Esophagus muscularis mucosa (tissue), 4 donors: ENCODE measurements around the gene SLC2A5. TPM values are rescaled to one million over a fixed set of nuclear protein-coding genes. Genes with fewer than 3 reads are reported as not detected.
"Not testable (repeated sequence)": the region's sequence is repeated elsewhere in the genome, so short reads cannot be mapped to it uniquely, and the experiment has no call there.

ENCODE experiments used
- DNase-seq: peaks from one replicate; pipeline ENCODE4 v3.0.0-alpha.2; 2017; ENCODE audit errors: extremely low spot score
- H3K27ac ChIP-seq, 4 donors: fragments of 200-600 bp; sonication (generic); replicated peaks in 1 of 4; 1 replicate in 3 of 4; 2 replicates in 1 of 4; pipeline ENCODE4 v1.5.1; 2016 to 2019; ENCODE audit warnings: mild to moderate bottlenecking in 1 of 4
- H3K27me3 ChIP-seq, 4 donors: fragments of 200-600 bp; sonication (generic); one replicate each; pipeline versions ENCODE4 v1.5.1 to v1.6.0; 2016 to 2019
- H3K36me3 ChIP-seq, 4 donors: fragments of 200-600 bp; sonication (generic); one replicate each; pipeline ENCODE4 v1.5.1; 2016 to 2019
- H3K4me1 ChIP-seq, 4 donors: fragments of 200-600 bp; sonication (generic); one replicate each; pipeline ENCODE4 v1.5.1; 2016 to 2019
- H3K4me3 ChIP-seq, 4 donors: fragments of 200-600 bp; sonication (generic); 1 replicate in 2 of 4; 2 replicates in 2 of 4; pipeline ENCODE4 v1.5.1; 2016 to 2019; ENCODE audit warnings: mild to moderate bottlenecking in 4 of 4, moderate library complexity in 1 of 4
- H3K9me3 ChIP-seq, 4 donors: fragments of 200-600 bp; sonication (generic); 1 replicate in 3 of 4; 2 replicates in 1 of 4; pipeline ENCODE4 v1.5.1; 2016 to 2019
- CTCF ChIP-seq, 3 experiments: fragments of 200-600 bp in 2 of 3; fragments of 450-650 bp in 1 of 3; sonication (generic) in 2 of 3; IDR thresholded peaks; one replicate each; pipeline ENCODE4 v1.5.1; 2017 to 2019; ENCODE audit warnings: antibody characterized with exemption in 3 of 3, mild to moderate bottlenecking in 2 of 3, moderate library complexity in 1 of 3
- EP300 ChIP-seq: sonication (generic); formaldehyde crosslinking; IDR thresholded peaks from one replicate; pipeline ENCODE4 v1.6.1; 2017; ENCODE audit warnings: antibody characterized with exemption
- POLR2A ChIP-seq: fragments of 450-650 bp; IDR thresholded peaks from one replicate; pipeline ENCODE4 v1.6.1; 2017; ENCODE audit warnings: antibody characterized with exemption, moderate library complexity, mild to moderate bottlenecking, low read depth
- POLR2AphosphoS5 ChIP-seq, 2 donors: sonication (generic); formaldehyde crosslinking; IDR thresholded peaks; one replicate each; pipeline ENCODE4 v1.6.1; 2017; ENCODE audit warnings: antibody characterized with exemption in 2 of 2
- WGBS: methylation state at CpG from one replicate; pipeline ENCODE4 v1.1.5; 2018; 5-methylcytosine and 5-hydroxymethylcytosine counted together
- intact Hi-C: fragments of 100-400 bp; cut with DNase I; formaldehyde crosslinking; loops from one replicate; pipeline ENCODE4 v1.15.1; 2023
- total RNA-seq, 4 donors: library from RNA; depleted of rRNA; stranded (reverse); fragments of >200 nt; gene quantifications; one replicate each; pipeline versions ENCODE4 v1.1.0 to v1.2.1, GENCODE V29; 2016

SLC2A5 gene
- total RNA-seq, 4 donors from 2014 or later = 0.06 to 2.0 (median 0.57) TPM; not detected in 1

DNA sequence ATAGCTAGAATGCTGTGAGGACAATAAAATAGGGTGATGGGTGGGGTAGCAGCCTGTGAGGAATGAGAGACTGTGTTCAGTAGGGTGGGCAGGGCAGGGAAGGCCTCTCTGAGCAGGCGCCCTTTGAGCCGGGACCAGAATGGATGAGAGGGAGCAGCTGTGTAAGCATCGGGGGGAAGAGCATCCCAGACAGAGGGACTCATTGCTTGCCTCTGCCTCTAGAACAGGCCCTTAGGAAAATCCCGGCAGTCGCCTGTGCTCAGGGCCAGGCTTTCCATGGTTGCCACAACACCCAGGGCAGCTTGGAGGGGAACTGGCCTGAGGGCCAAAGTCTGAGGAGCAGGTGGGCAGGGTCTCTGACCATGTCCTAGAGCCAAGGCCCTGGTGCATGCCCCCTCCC lies 44.0 kb downstream of the SLC2A5 start:
- intact Hi-C loops = no loop called here
- H3K4me3 ChIP-seq = no peak overlapping the region
- TF ChIP-seq POLR2AphosphoS5 (IDR thresholded peaks at IDR 0.05) (no peak), POLR2A (no peak), CTCF (IDR thresholded peaks at IDR 0.05) (no peak), EP300 (no peak)
- no peaks in the 10 kb centered on the region for H3K36me3 ChIP-seq
- H3K9me3 ChIP-seq = no peaks in the 10 kb centered on the region
- H3K27me3 ChIP-seq = no peaks in the 10 kb centered on the region
- H3K4me1 ChIP-seq = peaks cover 0 to 5% (median 1%) of the 10 kb centered on the region in 4 donors
- no peak overlapping the region for H3K27ac ChIP-seq
- 89% methylated on average over 2 of the region's 5 CpGs for WGBS
- no peak for DNase-seq

- Histone ChIP-seq H3K4me1 (peaks cover 0 to 3% (median under 1%) of the 10 kb centered on the region in 4 donors), H3K27ac (no peak overlapping the region), H3K27me3 (no peaks in the 10 kb centered on the region), H3K9me3 (no peaks in the 10 kb centered on the region), H3K36me3 (no peaks in the 10 kb centered on the region), H3K4me3 (no peak overlapping the region)
- 98% methylated on average over 11 of the region's 20 CpGs for WGBS
- intact Hi-C loops = no loop called here
- TF ChIP-seq EP300 = no peak
- TF ChIP-seq CTCF (IDR thresholded peaks at IDR 0.05) = no peak
- no peak for TF ChIP-seq POLR2A
- no peak for TF ChIP-seq POLR2AphosphoS5 (IDR thresholded peaks at IDR 0.05)
- no peak for DNase-seq
Observed at GRCh38 chr1:9024837-9025236, 44.6 kb downstream of the SLC2A5 start.

GRCh38 chr1:9022773-9023172 lies 46.7 kb downstream of the SLC2A5 start:
- Histone ChIP-seq H3K9me3 (no peaks in the 10 kb centered on the region), H3K36me3 (no peaks in the 10 kb centered on the region), H3K4me3 (no peak overlapping the region), H3K27me3 (no peaks in the 10 kb centered on the region), H3K27ac (no peak overlapping the region), H3K4me1 (peaks cover 0 to 3% (median 0%) of the 10 kb centered on the region in 4 donors)
- 96% methylated on average over 10 of the region's 10 CpGs for WGBS
- DNase-seq = no peak
- TF ChIP-seq EP300 = no peak
- TF ChIP-seq POLR2AphosphoS5 (IDR thresholded peaks at IDR 0.05) = no peak
- no peak for TF ChIP-seq CTCF (IDR thresholded peaks at IDR 0.05)
- TF ChIP-seq POLR2A = no peak
- intact Hi-C loops = no loop called here

- H3K4me3 ChIP-seq, H3K27ac ChIP-seq, H3K36me3 ChIP-seq, H3K27me3 ChIP-seq, DNase-seq, intact Hi-C loops, H3K4me1 ChIP-seq, H3K9me3 ChIP-seq: not testable (repeated sequence)
- WGBS = 79% methylated on average over 11 of the region's 15 CpGs
Observed at GRCh38 chr1:9022026-9022738, 47.3 kb downstream of the SLC2A5 start.

- Histone ChIP-seq H3K9me3 (no peaks in the 10 kb centered on the region), H3K4me1 (peaks cover 0 to 3% (median 0%) of the 10 kb centered on the region in 4 donors), H3K36me3 (no peaks in the 10 kb centered on the region), H3K27me3 (no peaks in the 10 kb centered on the region), H3K4me3 (no peak overlapping the region), H3K27ac (no peak overlapping the region)
- TF ChIP-seq POLR2A = no peak
- TF ChIP-seq CTCF (IDR thresholded peaks at IDR 0.05) = no peak
- TF ChIP-seq POLR2AphosphoS5 (IDR thresholded peaks at IDR 0.05) = no peak
- intact Hi-C loops = no loop called here
- DNase-seq = no peak
- 44% methylated on average over 6 of the region's 6 CpGs for WGBS
Observed at GRCh38 chr1:9020305-9020704, 49.1 kb downstream of the SLC2A5 start.
